ENCODE data around the gene ELMO1. TPM values are rescaled to one million over a fixed set of nuclear protein-coding genes. Genes with fewer than 3 reads are reported as not detected.

The ELMO1 gene
- total and polyA plus RNA-seq, 2 of the 13 experiments (the other 11 are each of a cell fraction or from before 2014, with no cell fraction given), result 0.11 to 0.17 TPM

- TF ChIP-seq HNF1A (IDR thresholded peaks at IDR 0.05; ENCODE audit: low read depth) (no peak), HNF1A (CRISPR knock-in tag; IDR thresholded peaks at IDR 0.05; ENCODE audit: borderline replicate concordance) (no peak), ESRRA (CRISPR knock-in tag; IDR thresholded peaks at IDR 0.05; ENCODE audit: low read depth) (no peak), HINFP (CRISPR knock-in tag; IDR thresholded peaks at IDR 0.05; ENCODE audit: low read depth) (peak; percentile 25; the same call in 1 of the 2 replicates), ZC3H13 (CRISPR knock-in tag; IDR thresholded peaks at IDR 0.05) (peak; percentile 41; the same call in 1 of the 2 replicates), SRSF1 (optimal IDR thresholded peaks at IDR 0.05; ENCODE audit: low read depth, low read length) (no peak), ZKSCAN5 (CRISPR knock-in tag; IDR thresholded peaks at IDR 0.05) (no peak), ZNF616 (CRISPR knock-in tag; IDR thresholded peaks at IDR 0.05; ENCODE audit: low read depth) (0 out of 2 replicates have a peak, but pooled peaks have one; percentile 42), NR2F2 (IDR thresholded peaks at IDR 0.05; ENCODE audit: borderline replicate concordance, low read depth) (no peak), ZNF317 (CRISPR knock-in tag; IDR thresholded peaks at IDR 0.05) (no peak), SRSF9 (IDR thresholded peaks at IDR 0.05; ENCODE audit: borderline replicate concordance, insufficient read depth, low read depth, low read length, poor library complexity, severe bottlenecking) (no peak), ZXDC (CRISPR knock-in tag; IDR thresholded peaks at IDR 0.05) (no peak), ZNF431 (CRISPR knock-in tag; IDR thresholded peaks at IDR 0.05; ENCODE audit: borderline replicate concordance, low read depth) (peak; percentile 83; the same call in 1 of the 2 replicates), ZFP36L1 (CRISPR knock-in tag; IDR thresholded peaks at IDR 0.05) (peak; percentile 78; the same call in 1 of the 2 replicates), HNRNPK (IDR thresholded peaks at IDR 0.05; ENCODE audit: low read depth, low read length, poor library complexity, severe bottlenecking) (no peak), ELF4 (CRISPR knock-in tag; IDR thresholded peaks at IDR 0.05; ENCODE audit: borderline replicate concordance) (no peak), KAT7 (CRISPR knock-in tag; IDR thresholded peaks at IDR 0.05; ENCODE audit: borderline replicate concordance) (no peak), PATZ1 (CRISPR knock-in tag; IDR thresholded peaks at IDR 0.05) (peak; percentile 76), ZNF44 (CRISPR knock-in tag; IDR thresholded peaks at IDR 0.05) (no peak), MEF2D (CRISPR knock-in tag; IDR thresholded peaks at IDR 0.05) (peak; percentile 79)
Observed at GRCh38 chr7:37052705-37053104, 396.0 kb downstream of the ELMO1 start (continued).

Measured in HepG2 (cell line).